Skeletal muscle cell (primary cell): ENCODE data around the gene GRIK1.
A peak's percentile ranks its signal among the peaks of the same experiment; 100 is the strongest.

ENCODE experiments used
- DNase-seq: peaks from one replicate; pipeline ENCODE4 v3.0.0-alpha.2; 2010; ENCODE audit warnings: low read depth
- H3K4me3 ChIP-seq: 2 replicates; pipeline ENCODE4 v1.5.1; 2011; ENCODE audit warnings: low read depth, mild to moderate bottlenecking, control low read depth, low read length, moderate library complexity

Gene GRIK1

GRCh38 chr21:29849735-29850176, 90.0 kb downstream of the GRIK1 start:
- DNase-seq: peak; percentile 6
- no peak overlapping the region for H3K4me3 ChIP-seq

DNA sequence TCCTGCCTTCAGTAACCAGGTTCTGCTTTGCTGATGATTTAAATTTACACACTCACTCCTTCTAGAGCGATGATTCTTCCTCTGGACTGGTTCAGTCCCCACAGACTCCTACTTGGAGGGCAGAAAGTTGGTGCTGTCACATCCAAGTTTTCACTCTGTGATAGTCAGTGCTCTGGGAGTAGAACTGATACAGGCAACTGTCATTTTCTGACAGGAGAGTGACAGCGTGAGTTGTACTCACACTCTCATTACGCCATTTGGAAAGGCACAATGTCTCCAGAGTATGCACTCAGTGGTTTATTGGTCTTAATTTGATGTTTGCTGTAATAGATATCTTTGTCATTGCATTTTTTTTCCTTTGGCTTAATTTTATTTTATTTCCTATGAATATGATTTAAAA, 96.0 kb downstream of the GRIK1 start:
- no peak for DNase-seq
- no peak overlapping the region for H3K4me3 ChIP-seq

DNA sequence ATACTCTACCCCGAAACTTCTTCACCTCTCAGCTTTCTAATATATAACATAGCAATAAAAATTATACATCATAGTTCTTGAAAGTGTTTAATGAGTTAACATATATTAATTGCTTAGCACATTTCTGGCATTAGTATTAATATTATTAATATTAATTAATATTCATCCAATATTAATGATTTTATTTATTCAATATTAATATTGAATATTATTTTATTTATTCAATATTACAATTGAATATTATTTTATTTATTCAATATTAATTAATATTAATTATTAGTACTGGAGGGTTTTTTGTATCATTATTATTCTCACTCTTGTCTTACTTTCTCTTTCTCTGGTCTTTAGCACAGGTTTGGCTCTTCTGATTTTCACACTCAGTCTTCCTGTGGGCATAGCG, 105.2 kb downstream of the GRIK1 start:
- DNase-seq: no peak
- no peak overlapping the region for H3K4me3 ChIP-seq

- no peak overlapping the region for H3K4me3 ChIP-seq
- DNase-seq: no peak
Measured at GRCh38 chr21:29832217-29832616, 107.6 kb downstream of the GRIK1 start.

GRCh38 chr21:29829564-29830275, 110.1 kb downstream of the GRIK1 start:
- no peak overlapping the region for H3K4me3 ChIP-seq
- peak; percentile 6 for DNase-seq

DNA sequence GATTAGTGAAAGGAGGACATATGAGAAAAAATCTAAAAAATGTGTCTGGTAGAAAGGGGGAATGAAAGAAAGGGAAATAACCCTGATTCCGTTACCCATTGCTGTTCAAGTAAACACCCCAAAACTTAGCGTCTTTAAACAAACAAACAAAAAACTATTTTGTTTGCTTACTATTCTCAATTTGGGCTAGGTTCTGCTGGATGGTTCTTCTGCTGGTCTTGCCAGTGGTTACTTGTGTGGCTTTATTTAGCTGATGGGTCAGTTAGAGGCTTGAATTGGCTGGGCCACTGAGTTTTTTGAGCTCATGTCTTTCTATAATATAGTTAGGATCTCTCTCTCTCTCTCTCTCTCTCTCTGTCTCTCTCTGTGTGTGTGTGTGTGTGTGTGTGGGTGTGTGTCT, 112.1 kb downstream of the GRIK1 start:
- H3K4me3 ChIP-seq: no peak overlapping the region
- no peak for DNase-seq

- H3K4me3 ChIP-seq: no peak overlapping the region
- no peak for DNase-seq
Measured at GRCh38 chr21:29827236-29827635, 112.6 kb downstream of the GRIK1 start.

DNA sequence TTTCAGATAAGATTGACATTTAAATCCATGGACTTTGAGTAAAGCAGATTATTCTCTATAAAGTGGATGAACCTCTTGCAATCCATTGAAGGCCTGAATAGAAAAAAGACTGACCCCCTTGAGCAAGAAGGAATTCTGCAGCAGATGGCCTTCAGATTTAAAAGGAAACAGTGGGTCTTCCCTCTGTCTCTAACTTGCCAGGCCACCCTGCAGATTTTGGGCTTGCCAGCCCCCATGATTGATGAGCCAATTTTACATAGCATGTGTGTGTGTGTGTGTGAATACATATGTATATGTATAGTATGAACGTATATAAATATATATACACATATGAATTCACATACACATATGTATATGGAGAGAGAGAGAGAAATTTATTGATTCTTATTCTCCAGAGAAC, 113.4 kb downstream of the GRIK1 start:
- no peak overlapping the region for H3K4me3 ChIP-seq

DNA sequence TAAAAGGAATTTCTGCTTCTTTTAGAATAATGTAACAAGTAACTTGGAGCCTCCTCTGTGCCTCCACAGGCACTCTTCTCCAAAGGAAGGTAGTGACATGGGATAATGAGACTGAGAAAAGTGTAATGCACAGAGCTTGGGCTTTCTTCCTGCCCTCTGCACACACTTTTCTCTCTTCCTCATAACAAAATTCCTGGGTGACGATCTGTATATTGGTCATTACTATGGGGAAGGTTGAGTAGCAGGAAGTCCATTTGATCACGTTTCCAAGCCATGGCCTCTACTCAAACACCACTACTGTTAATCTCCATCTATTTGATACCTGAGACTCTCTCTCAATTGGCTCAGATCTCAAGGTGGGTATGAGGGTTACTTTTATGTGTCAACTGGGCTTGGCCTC, 113.9 kb downstream of the GRIK1 start:
- no peak overlapping the region for H3K4me3 ChIP-seq
- DNase-seq: no peak

More for the DNA sequence above, 113.4 kb downstream of the GRIK1 start:
- DNase-seq: no peak

- no peak overlapping the region for H3K4me3 ChIP-seq
- no peak for DNase-seq
Measured at GRCh38 chr21:29825345-29825744, 114.5 kb downstream of the GRIK1 start.

- no peak for DNase-seq
- no peak overlapping the region for H3K4me3 ChIP-seq
Measured at GRCh38 chr21:29822064-29822463, 117.7 kb downstream of the GRIK1 start.

DNA sequence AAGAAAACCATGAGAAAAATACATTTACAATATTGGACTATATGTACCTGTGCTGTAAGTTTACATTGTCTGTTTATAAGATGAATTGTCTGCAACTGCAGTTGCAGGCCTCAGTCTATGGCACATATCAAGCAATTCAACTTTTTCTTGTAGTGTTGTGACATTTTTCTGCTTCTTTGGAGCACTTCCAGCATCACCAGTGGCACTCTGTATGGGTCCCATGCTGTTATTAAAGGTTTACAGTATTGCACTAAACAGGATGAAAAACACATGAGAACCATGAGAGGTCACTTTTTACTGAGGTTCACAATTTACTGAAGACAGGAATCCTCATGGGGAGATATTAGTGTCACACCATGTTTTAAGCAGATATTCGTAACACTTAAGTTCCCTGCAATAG, 118.6 kb downstream of the GRIK1 start:
- no peak overlapping the region for H3K4me3 ChIP-seq
- no peak for DNase-seq

- DNase-seq: no peak
- H3K4me3 ChIP-seq: no peak overlapping the region
Measured at GRCh38 chr21:29819675-29820326, 120.0 kb downstream of the GRIK1 start.

DNA sequence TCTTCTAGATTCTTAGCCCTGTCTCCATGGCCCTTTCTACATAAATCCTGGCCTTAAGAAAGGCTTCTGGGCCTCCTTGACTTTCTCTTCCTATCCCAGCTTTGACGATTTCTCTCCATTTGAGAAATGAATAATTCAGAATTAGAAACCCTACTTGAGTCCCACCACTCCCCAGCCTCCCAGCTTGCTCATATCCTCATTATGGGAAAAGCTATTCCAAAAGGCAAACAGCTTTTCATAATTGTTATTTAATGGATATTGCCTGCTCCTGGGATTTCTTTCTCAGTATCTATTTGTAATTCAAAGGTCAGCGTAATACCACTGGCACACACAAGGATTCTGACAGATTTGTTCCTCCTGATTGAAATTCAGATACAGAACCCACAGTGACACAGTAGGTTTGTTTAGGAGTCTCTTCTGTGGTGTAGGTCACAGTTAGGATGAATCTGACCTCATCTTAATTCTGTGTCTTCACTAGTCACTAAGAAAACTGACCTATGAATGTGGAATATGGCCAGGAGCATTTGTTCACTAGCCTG, 121.3 kb downstream of the GRIK1 start:
- no peak overlapping the region for H3K4me3 ChIP-seq
- DNase-seq: no peak

DNA sequence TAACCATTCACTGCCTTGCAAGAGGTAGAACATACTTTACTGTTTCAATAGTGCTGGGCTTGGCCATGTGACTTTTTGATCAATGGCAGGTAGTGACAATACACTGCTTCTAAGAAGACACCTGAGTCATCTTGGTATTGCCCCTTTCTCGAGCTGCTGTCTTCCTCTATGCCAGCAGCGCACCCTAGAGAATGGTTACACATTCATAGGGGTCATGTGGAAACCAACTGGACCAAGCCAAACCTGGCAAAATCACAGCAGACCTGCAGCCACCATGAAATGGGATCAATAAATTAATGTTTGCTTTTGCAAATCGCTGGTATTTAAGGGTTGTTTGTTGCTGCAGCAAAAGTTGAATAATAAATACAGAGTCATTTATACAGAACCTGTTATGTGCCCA, 122.3 kb downstream of the GRIK1 start:
- no peak overlapping the region for H3K4me3 ChIP-seq
- no peak for DNase-seq

- DNase-seq: no peak
- no peak overlapping the region for H3K4me3 ChIP-seq
Measured at GRCh38 chr21:29812947-29813346, 126.8 kb downstream of the GRIK1 start.

- no peak overlapping the region for H3K4me3 ChIP-seq
Measured at GRCh38 chr21:29810871-29811270, 128.9 kb downstream of the GRIK1 start.

GRCh38 chr21:29808153-29808552, 131.6 kb downstream of the GRIK1 start:
- H3K4me3 ChIP-seq: no peak overlapping the region
- no peak for DNase-seq

More at GRCh38 chr21:29810871-29811270, 128.9 kb downstream of the GRIK1 start:
- no peak for DNase-seq

DNA sequence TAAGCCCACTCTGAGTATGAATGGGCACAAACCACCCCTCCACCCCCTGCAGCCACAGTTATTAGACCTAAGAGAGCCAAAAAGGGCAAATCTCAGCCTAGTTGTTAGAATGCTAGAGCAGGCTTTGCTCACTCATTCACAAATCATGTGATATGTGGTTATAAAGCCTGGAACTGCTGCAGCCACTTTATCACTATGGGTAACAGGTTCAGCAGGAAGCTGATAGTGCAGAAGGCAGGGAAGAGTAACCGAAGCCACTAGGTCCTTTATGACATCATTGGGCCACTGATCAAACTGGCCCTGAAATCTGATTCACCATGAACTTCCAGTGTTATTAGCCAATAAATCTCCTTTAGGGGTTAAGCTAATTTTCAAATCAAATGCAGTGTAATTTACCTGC, 134.7 kb downstream of the GRIK1 start:
- no peak for DNase-seq
- no peak overlapping the region for H3K4me3 ChIP-seq

GRCh38 chr21:29803191-29803590, 136.6 kb downstream of the GRIK1 start:
- no peak overlapping the region for H3K4me3 ChIP-seq

DNA sequence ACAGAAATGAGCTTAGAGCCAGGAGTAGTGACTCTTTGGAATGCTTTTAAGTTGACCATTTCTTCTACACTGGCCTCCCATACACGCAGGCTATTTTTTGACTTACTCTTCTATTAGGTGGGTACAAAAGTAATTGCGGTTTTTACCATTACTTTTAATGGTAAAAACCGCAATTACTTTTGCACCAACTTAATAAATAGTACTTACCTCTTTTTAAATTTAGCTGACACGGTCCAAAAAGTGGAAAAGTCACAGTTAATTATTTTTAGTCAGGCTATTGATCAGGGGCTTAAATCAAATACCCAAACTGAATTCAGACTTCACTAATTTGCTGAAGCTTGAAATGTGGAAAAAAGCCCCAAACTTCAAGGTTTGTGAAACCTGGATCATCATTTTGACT, 138.7 kb downstream of the GRIK1 start:
- no peak overlapping the region for H3K4me3 ChIP-seq
- DNase-seq: no peak

More at GRCh38 chr21:29803191-29803590, 136.6 kb downstream of the GRIK1 start:
- DNase-seq: no peak
